Mesendoderm (in vitro differentiated cells): ENCODE results near the gene KLHL29.
A peak's percentile ranks its signal among the peaks of the same experiment; 100 is the strongest.

ENCODE experiments used
- DNase-seq: peaks from one replicate; pipeline ENCODE4 v3.0.0; 2013
- H2AK5ac ChIP-seq: 2 replicates; pipeline ENCODE4 v1.6.1; 2013; ENCODE audit warnings: low read length, inconsistent platforms
- H2BK120ac ChIP-seq: 2 replicates; pipeline ENCODE4 v1.6.1; 2013; ENCODE audit warnings: low read depth, mild to moderate bottlenecking, low read length, moderate library complexity, mixed read lengths
- H2BK15ac ChIP-seq: replicated peaks from 2 replicates; pipeline ENCODE4 v1.6.1; 2013; ENCODE audit warnings: low read depth, mild to moderate bottlenecking, moderate library complexity
- H2BK5ac ChIP-seq: 2 replicates; pipeline ENCODE4 v1.6.1; 2013; ENCODE audit warnings: low read length, inconsistent platforms
- H3K18ac ChIP-seq: 2 replicates; pipeline ENCODE4 v1.6.1; 2013; ENCODE audit warnings: mild to moderate bottlenecking, low read length, mixed read lengths
- H3K23ac ChIP-seq: one replicate; pipeline ENCODE4 v1.6.1; 2013; ENCODE audit warnings: low read length
- H3K27ac ChIP-seq: 2 replicates; pipeline ENCODE4 v1.5.1; 2013; ENCODE audit warnings: low read depth, mild to moderate bottlenecking, inconsistent platforms, low read length, moderate library complexity
- H3K27me3 ChIP-seq: 2 replicates; pipeline ENCODE4 v1.6.1; 2013; ENCODE audit warnings: low read length, control low read depth, mild to moderate bottlenecking, inconsistent platforms; ENCODE audit not compliant: insufficient read depth, poor library complexity
- H3K36me3 ChIP-seq: 2 replicates; pipeline ENCODE4 v1.6.1; 2013; ENCODE audit warnings: low read length, inconsistent platforms; ENCODE audit not compliant: control insufficient read depth, insufficient read depth
- H3K4ac ChIP-seq: one replicate; pipeline ENCODE4 v1.6.1; 2013; ENCODE audit warnings: low read depth, mild to moderate bottlenecking, low read length, moderate library complexity
- H3K4me1 ChIP-seq: 2 replicates; pipeline ENCODE4 v1.6.1; 2013; ENCODE audit warnings: low read depth, low read length, inconsistent platforms; ENCODE audit not compliant: control insufficient read depth
- H3K4me2 ChIP-seq: 2 replicates; pipeline ENCODE4 v1.6.1; 2013; ENCODE audit warnings: low read length
- H3K4me3 ChIP-seq: 2 replicates; pipeline ENCODE4 v1.5.1; 2013; ENCODE audit warnings: mild to moderate bottlenecking, low read length
- H3K56ac ChIP-seq: one replicate; pipeline ENCODE4 v1.6.1; 2013; ENCODE audit warnings: low read length
- H3K79me1 ChIP-seq: 2 replicates; pipeline ENCODE4 v1.6.1; 2013; ENCODE audit warnings: low read length, inconsistent platforms
- H3K79me2 ChIP-seq: 2 replicates; pipeline ENCODE4 v1.6.1; 2013; ENCODE audit warnings: mild to moderate bottlenecking, low read length; ENCODE audit not compliant: control insufficient read depth, insufficient read depth
- H3K9ac ChIP-seq: 2 replicates; pipeline ENCODE4 v1.6.1; 2013; ENCODE audit warnings: low read length, inconsistent platforms
- H4K5ac ChIP-seq: one replicate; pipeline ENCODE4 v1.6.1; 2013; ENCODE audit warnings: low read length
- H4K8ac ChIP-seq: one replicate; pipeline ENCODE4 v1.6.1; 2013; ENCODE audit warnings: low read depth, mild to moderate bottlenecking, control low read depth, low read length, moderate library complexity
- WGBS: extraction: QIAGEN DNeasy Blood & Tissue Kit; methylation state at CpG from one replicate; pipeline ENCODE4 v1.1.7; 2013; ENCODE audit warnings: low lambda C conversion rate, missing lambda C conversion rate; ENCODE audit not compliant: insufficient coverage; ENCODE audit errors: extremely low coverage; 5-methylcytosine and 5-hydroxymethylcytosine counted together

The KLHL29 gene

GRCh38 chr2:23590241-23590869 is 205.4 kb downstream of the KLHL29 start:
- Histone ChIP-seq H2BK120ac (no peak overlapping the region), H3K4me2 (no peak overlapping the region), H3K23ac (no peak overlapping the region), H3K4me3 (no peak overlapping the region), H3K9ac (no peak overlapping the region), H2BK15ac (no peak overlapping the region), H3K18ac (no peak overlapping the region), H3K79me2 (no peaks in the 10 kb centered on the region), H3K56ac (peak overlapping the region; percentile 3), H3K27me3 (no peaks in the 10 kb centered on the region), H3K4ac (no peak overlapping the region), H3K4me1 (no peaks in the 10 kb centered on the region), H2AK5ac (no peak overlapping the region), H4K8ac (no peak overlapping the region), H2BK5ac (no peak overlapping the region), H3K36me3 (no peaks in the 10 kb centered on the region), H4K5ac (no peak overlapping the region), H3K79me1 (no peaks in the 10 kb centered on the region), H3K27ac (no peak overlapping the region)
- no CpG with 5 or more reads among the region's 14 CpGs for WGBS
- no peak for DNase-seq

GRCh38 chr2:23591111-23591510 is 206.1 kb downstream of the KLHL29 start:
- H2AK5ac ChIP-seq: no peak overlapping the region
- no peaks in the 10 kb centered on the region for H3K79me1 ChIP-seq
- H4K5ac ChIP-seq: no peak overlapping the region
- H3K4ac ChIP-seq: no peak overlapping the region
- no peak overlapping the region for H3K23ac ChIP-seq
- H3K27me3 ChIP-seq: no peaks in the 10 kb centered on the region
- WGBS: no CpG with 5 or more reads among the region's 7 CpGs
- H2BK5ac ChIP-seq: no peak overlapping the region
- H3K9ac ChIP-seq: no peak overlapping the region
- no peaks in the 10 kb centered on the region for H3K36me3 ChIP-seq
- H2BK15ac ChIP-seq: no peak overlapping the region
- H4K8ac ChIP-seq: no peak overlapping the region
- no peak for DNase-seq
- H3K4me3 ChIP-seq: no peak overlapping the region
- H3K4me1 ChIP-seq: peaks cover under 1% of the 10 kb centered on the region
- no peak overlapping the region for H3K18ac ChIP-seq
- no peaks in the 10 kb centered on the region for H3K79me2 ChIP-seq
- no peak overlapping the region for H2BK120ac ChIP-seq
- no peak overlapping the region for H3K27ac ChIP-seq
- no peak overlapping the region for H3K56ac ChIP-seq
- no peak overlapping the region for H3K4me2 ChIP-seq

GRCh38 chr2:23592061-23592685 is 207.2 kb downstream of the KLHL29 start:
- Histone ChIP-seq H2BK120ac (no peak overlapping the region), H3K9ac (no peak overlapping the region), H4K5ac (no peak overlapping the region), H3K27me3 (no peaks in the 10 kb centered on the region), H3K56ac (no peak overlapping the region), H3K4me1 (peaks cover 4% of the 10 kb centered on the region), H3K4ac (no peak overlapping the region), H3K18ac (no peak overlapping the region), H2BK15ac (no peak overlapping the region), H3K4me3 (no peak overlapping the region), H3K79me1 (no peaks in the 10 kb centered on the region), H3K36me3 (no peaks in the 10 kb centered on the region), H3K27ac (no peak overlapping the region), H4K8ac (no peak overlapping the region), H3K23ac (no peak overlapping the region), H2AK5ac (no peak overlapping the region), H3K4me2 (no peak overlapping the region), H3K79me2 (no peaks in the 10 kb centered on the region), H2BK5ac (no peak overlapping the region)
- DNase-seq: no peak
- WGBS: no CpG with 5 or more reads among the region's 9 CpGs

- Histone ChIP-seq H3K18ac (no peak overlapping the region), H3K4me2 (no peak overlapping the region), H4K5ac (no peak overlapping the region), H3K9ac (no peak overlapping the region), H2BK120ac (no peak overlapping the region), H3K79me1 (no peaks in the 10 kb centered on the region), H3K4me1 (peaks cover 4% of the 10 kb centered on the region), H2BK5ac (no peak overlapping the region), H2BK15ac (no peak overlapping the region), H3K79me2 (no peaks in the 10 kb centered on the region), H2AK5ac (no peak overlapping the region), H4K8ac (no peak overlapping the region), H3K23ac (no peak overlapping the region), H3K4ac (no peak overlapping the region), H3K36me3 (no peaks in the 10 kb centered on the region), H3K4me3 (no peak overlapping the region), H3K56ac (no peak overlapping the region), H3K27me3 (no peaks in the 10 kb centered on the region), H3K27ac (no peak overlapping the region)
- WGBS: no CpG with 5 or more reads among the region's 12 CpGs
- DNase-seq: no peak
Measured at GRCh38 chr2:23592898-23593751, 208.1 kb downstream of the KLHL29 start.

- peaks cover 4% of the 10 kb centered on the region for H3K4me1 ChIP-seq
- DNase-seq: no peak
- H3K27me3 ChIP-seq: no peaks in the 10 kb centered on the region
- H3K79me1 ChIP-seq: no peaks in the 10 kb centered on the region
- WGBS: no CpG with 5 or more reads among the region's 21 CpGs
- no peak overlapping the region for H3K27ac ChIP-seq
- no peak overlapping the region for H2BK15ac ChIP-seq
- H3K56ac ChIP-seq: no peak overlapping the region
- H3K4me3 ChIP-seq: no peak overlapping the region
- H4K5ac ChIP-seq: no peak overlapping the region
- H2BK120ac ChIP-seq: no peak overlapping the region
- H2AK5ac ChIP-seq: no peak overlapping the region
- no peak overlapping the region for H4K8ac ChIP-seq
- no peak overlapping the region for H3K4me2 ChIP-seq
- no peaks in the 10 kb centered on the region for H3K36me3 ChIP-seq
- H3K18ac ChIP-seq: no peak overlapping the region
- H3K79me2 ChIP-seq: no peaks in the 10 kb centered on the region
- H2BK5ac ChIP-seq: no peak overlapping the region
- no peak overlapping the region for H3K4ac ChIP-seq
- H3K23ac ChIP-seq: no peak overlapping the region
- no peak overlapping the region for H3K9ac ChIP-seq
Measured at GRCh38 chr2:23593752-23594459, 208.9 kb downstream of the KLHL29 start.
